NCI-H446 treated with DMSO at 0.1 percent for 48 hours (cell line): ENCODE measurements around the gene RPS10.

Source experiments
- DNase-seq: peaks from one replicate; lab custom pipeline; 2025; lab: John Stamatoyannopoulos, UW

Gene RPS10

GRCh38 chr6:34370361-34370760 lies 55.5 kb downstream of the RPS10 start:
- no peak for DNase-seq

- DNase-seq, result no peak
Observed at GRCh38 chr6:34369385-34369784, 56.5 kb downstream of the RPS10 start.
